SK-N-SH (cell line): ENCODE results near the gene SUPT3H. TPM values are rescaled to one million over a fixed set of nuclear protein-coding genes. Genes with fewer than 3 reads are reported as not detected.

Experiments
- CTCF ChIA-PET: fragments of 300-600, 350-600 bp; formaldehyde crosslinking; extraction: SDS; loops from one replicate; lab custom pipeline; 2021; lab: Yijun Ruan, JAX
- POLR2A ChIA-PET: fragments of 350-600 bp; sonication (Branson Sonifier 250); formaldehyde crosslinking; extraction: SDS; loops from one replicate; lab custom pipeline; 2020; ENCODE audit warnings: antibody characterized with exemption, inconsistent platforms; lab: Yijun Ruan, JAX
- DNase-seq: peaks from one replicate; pipeline ENCODE4 v3.0.0; 2012
- H2AFZ ChIP-seq: fragments of 200-600 bp; sonication (generic); 2 replicates; pipeline ENCODE4 v1.8.1; 2016; ENCODE audit warnings: antibody characterized with exemption, mild to moderate bottlenecking, low read depth
- H3F3A ChIP-seq: fragments of 200-600 bp; sonication (generic); replicated peaks from 2 replicates; pipeline ENCODE3; 2016; ENCODE audit warnings: antibody characterized with exemption, mild to moderate bottlenecking; ENCODE audit not compliant: insufficient read depth
- H3K27ac ChIP-seq, 2 experiments: fragments of 200-500 bp in 1 of 2; fragments of 200-600 bp in 1 of 2; sonication (Bioruptor generic) in 1 of 2; sonication (generic), shearing (Covaris generic) in 1 of 2; 2 replicates each; pipeline versions ENCODE4 v1.5.1 to v1.6.1; 2014 to 2016; ENCODE audit warnings: low read depth in 2 of 2, inconsistent platforms in 1 of 2, low read length in 1 of 2, mild to moderate bottlenecking in 1 of 2, mixed read lengths in 1 of 2
- H3K27me3 ChIP-seq: fragments of 200-600 bp; sonication (generic), shearing (Covaris generic); 2 replicates; pipeline ENCODE4 v1.6.1; 2016; ENCODE audit warnings: mixed run types; ENCODE audit not compliant: insufficient read depth
- H3K36me3 ChIP-seq, 2 experiments: fragments of 200-500 bp in 1 of 2; fragments of 200-600 bp in 1 of 2; sonication (Bioruptor generic) in 1 of 2; sonication (generic) in 1 of 2; replicated peaks in 1 of 2; 2 replicates each; pipeline versions ENCODE3 to v1.5.1; 2014 to 2016; ENCODE audit warnings: low read length in 1 of 2, mild to moderate bottlenecking in 1 of 2; ENCODE audit not compliant: insufficient read depth in 2 of 2, control insufficient read depth in 1 of 2
- H3K4me1 ChIP-seq, 2 experiments: fragments of 200-500 bp in 1 of 2; fragments of 200-600 bp in 1 of 2; sonication (Bioruptor generic) in 1 of 2; sonication (generic), shearing (Covaris generic) in 1 of 2; 2 replicates each; pipeline versions ENCODE4 v1.5.1 to v1.6.1; 2014 to 2016; ENCODE audit warnings: low read depth in 1 of 2, low read length in 1 of 2, mixed run types in 1 of 2; ENCODE audit not compliant: insufficient read depth in 2 of 2, control insufficient read depth in 1 of 2
- H3K4me2 ChIP-seq: fragments of 200-600 bp; sonication (generic), shearing (Covaris generic); 2 replicates; pipeline ENCODE4 v1.6.1; 2017; ENCODE audit warnings: mixed run types
- H3K4me3 ChIP-seq, 2 experiments: fragments of 200-500 bp in 1 of 2; fragments of 200-600 bp in 1 of 2; sonication (Bioruptor generic) in 1 of 2; sonication (generic), shearing (Covaris generic) in 1 of 2; 2 replicates each; pipeline versions ENCODE4 v1.5.1 to v1.8.1; 2014 to 2016; ENCODE audit warnings: low read depth in 2 of 2, inconsistent platforms in 1 of 2, low read length in 1 of 2, mild to moderate bottlenecking in 1 of 2, mixed read lengths in 1 of 2, moderate library complexity in 1 of 2
- H3K79me2 ChIP-seq: fragments of 200-600 bp; sonication (generic); 2 replicates; pipeline ENCODE4 v1.8.1; 2017; ENCODE audit warnings: mild to moderate bottlenecking; ENCODE audit not compliant: insufficient read depth
- H3K9ac ChIP-seq: fragments of 200-600 bp; sonication (generic); 2 replicates; pipeline ENCODE4 v1.6.1; 2017; ENCODE audit warnings: mixed run types
- H3K9me2 ChIP-seq: fragments of 200-600 bp; sonication (generic); 2 replicates; pipeline ENCODE4 v1.6.1; 2017; ENCODE audit warnings: mixed run types
- H3K9me3 ChIP-seq: fragments of 200-600 bp; sonication (generic); 2 replicates; pipeline ENCODE4 v1.6.1; 2017; ENCODE audit warnings: mixed run types, mild to moderate bottlenecking, moderate library complexity
- H4K20me1 ChIP-seq: fragments of 200-600 bp; sonication (generic); 2 replicates; pipeline ENCODE4 v1.6.1; 2017; ENCODE audit warnings: mild to moderate bottlenecking, mixed run types; ENCODE audit not compliant: insufficient read depth
- CHD2 ChIP-seq: fragments of 150-350 bp; IDR thresholded peaks from 2 replicates; pipeline ENCODE4 v1.6.1; 2018; ENCODE audit warnings: low read length; ENCODE audit not compliant: partially characterized antibody
- EZH2phosphoT487 ChIP-seq: fragments of 200-600 bp; sonication (generic); IDR thresholded peaks from 2 replicates; pipeline ENCODE4 v1.6.1; 2017; ENCODE audit warnings: low read depth, mixed run types, mild to moderate bottlenecking, antibody characterized with exemption, moderate library complexity, borderline replicate concordance
- GABPA ChIP-seq: IDR thresholded peaks from 2 replicates; pipeline ENCODE4 v1.4.0; 2012; ENCODE audit warnings: low read depth, mild to moderate bottlenecking
- GATA2 ChIP-seq: sonication (generic); formaldehyde crosslinking; IDR thresholded peaks from 2 replicates; pipeline ENCODE4 v1.5.0; 2020; ENCODE audit warnings: mild to moderate bottlenecking, missing genetic modification reagents
- JUND ChIP-seq: IDR thresholded peaks from 2 replicates; pipeline ENCODE4 v1.4.0; 2012
- MEF2A ChIP-seq: IDR thresholded peaks from 2 replicates; pipeline ENCODE4 v1.4.0; 2012; ENCODE audit warnings: low read depth, borderline replicate concordance
- MXI1 ChIP-seq: IDR thresholded peaks from 2 replicates; pipeline ENCODE4 v1.6.1; 2012; ENCODE audit warnings: mild to moderate bottlenecking, low read depth, low read length, improper control_type of control experiment
- NFIC ChIP-seq: IDR thresholded peaks from 2 replicates; pipeline ENCODE4 v1.4.0; 2012; ENCODE audit warnings: borderline replicate concordance
- NRF1 ChIP-seq: IDR thresholded peaks from 2 replicates; pipeline ENCODE4 v1.6.1; 2012; ENCODE audit warnings: low read depth, mild to moderate bottlenecking, low read length
- PBX3 ChIP-seq: IDR thresholded peaks from 2 replicates; pipeline ENCODE4; 2012
- POLR2AphosphoS5 ChIP-seq: IDR thresholded peaks from 2 replicates; pipeline ENCODE4 v1.6.1; 2012; ENCODE audit warnings: low read depth, low read length
- RAD21 ChIP-seq: IDR thresholded peaks from 2 replicates; pipeline ENCODE4 v1.6.1; 2012; ENCODE audit warnings: mild to moderate bottlenecking, low read length
- RFX5 ChIP-seq: IDR thresholded peaks from 2 replicates; pipeline ENCODE4 v1.6.1; 2012; ENCODE audit warnings: mild to moderate bottlenecking, improper control_type of control experiment, low read length
- SIN3A ChIP-seq: IDR thresholded peaks from 2 replicates; pipeline ENCODE4 v1.6.1; 2012; ENCODE audit warnings: low read depth, mild to moderate bottlenecking, low read length, moderate library complexity, borderline replicate concordance
- TEAD4 ChIP-seq: IDR thresholded peaks from 2 replicates; pipeline ENCODE4 v1.4.0; 2012; ENCODE audit warnings: mild to moderate bottlenecking, borderline replicate concordance; ENCODE audit not compliant: insufficient read depth
- USF1 ChIP-seq: IDR thresholded peaks from 2 replicates; pipeline ENCODE4 v1.4.0; 2012; ENCODE audit warnings: low read depth, borderline replicate concordance
- WGBS: methylation state at CpG from one replicate; pipeline ENCODE4 v1.1.6; 2017; ENCODE audit warnings: low lambda C conversion rate; 5-methylcytosine and 5-hydroxymethylcytosine counted together
- polyA plus RNA-seq, 3 experiments: library from polyadenylated mRNA; depleted of rRNA; stranded (reverse); fragments of >200 nt; gene quantifications; 2 replicates each; pipeline ENCODE4 v1.2.3, GENCODE V29; 2012
- TF ChIP-seq, protein P1 (sequence below): IDR thresholded peaks from 2 replicates; pipeline ENCODE4 v1.6.1; 2012; ENCODE audit warnings: mild to moderate bottlenecking, low read depth, low read length, moderate library complexity
- TF ChIP-seq, protein P2 (sequence below): IDR thresholded peaks from 2 replicates; pipeline ENCODE4 v1.4.0; 2012; ENCODE audit warnings: low read depth
- TF ChIP-seq, protein P3 (sequence below): fragments of 200-600 bp; sonication (generic); IDR thresholded peaks from 2 replicates; pipeline ENCODE4 v1.6.1; 2017; ENCODE audit warnings: antibody characterized with exemption, mild to moderate bottlenecking, moderate library complexity
- TF ChIP-seq, protein P4 (sequence below): fragments of 150-350 bp; IDR thresholded peaks from 2 replicates; pipeline ENCODE4 v1.6.1; 2016; ENCODE audit warnings: mild to moderate bottlenecking, low read depth, low read length

Gene SUPT3H
- polyA plus RNA-seq, 1 of the 3 experiments (the other 2 are of a cell fraction): 10.9 TPM

- 86% methylated on average over 5 of the region's 5 CpGs for WGBS
- Histone ChIP-seq H3K4me2 (no peak overlapping the region), H3K4me3 (no peak overlapping the region), H3K27ac (no peak overlapping the region), H3K9me3 (no peaks in the 10 kb centered on the region), H3K79me2 (no peaks in the 10 kb centered on the region), H3K9ac (no peak overlapping the region), H4K20me1 (no peaks in the 10 kb centered on the region), H3F3A (peaks cover 8% of the 10 kb centered on the region), H3K4me1 (peaks cover 0 to 15% of the 10 kb centered on the region in 2 experiments; a peak in 2 of 4 replicates), H3K36me3 (no peaks in the 10 kb centered on the region), H3K9me2 (no peaks in the 10 kb centered on the region), H2AFZ (no peak overlapping the region), H3K27me3 (no peaks in the 10 kb centered on the region)
- POLR2A ChIA-PET: no interaction called here
- no peak for DNase-seq
- CTCF ChIA-PET: no interaction called here
- no peak for TF ChIP-seq USF1
- TF ChIP-seq, protein P1, sequence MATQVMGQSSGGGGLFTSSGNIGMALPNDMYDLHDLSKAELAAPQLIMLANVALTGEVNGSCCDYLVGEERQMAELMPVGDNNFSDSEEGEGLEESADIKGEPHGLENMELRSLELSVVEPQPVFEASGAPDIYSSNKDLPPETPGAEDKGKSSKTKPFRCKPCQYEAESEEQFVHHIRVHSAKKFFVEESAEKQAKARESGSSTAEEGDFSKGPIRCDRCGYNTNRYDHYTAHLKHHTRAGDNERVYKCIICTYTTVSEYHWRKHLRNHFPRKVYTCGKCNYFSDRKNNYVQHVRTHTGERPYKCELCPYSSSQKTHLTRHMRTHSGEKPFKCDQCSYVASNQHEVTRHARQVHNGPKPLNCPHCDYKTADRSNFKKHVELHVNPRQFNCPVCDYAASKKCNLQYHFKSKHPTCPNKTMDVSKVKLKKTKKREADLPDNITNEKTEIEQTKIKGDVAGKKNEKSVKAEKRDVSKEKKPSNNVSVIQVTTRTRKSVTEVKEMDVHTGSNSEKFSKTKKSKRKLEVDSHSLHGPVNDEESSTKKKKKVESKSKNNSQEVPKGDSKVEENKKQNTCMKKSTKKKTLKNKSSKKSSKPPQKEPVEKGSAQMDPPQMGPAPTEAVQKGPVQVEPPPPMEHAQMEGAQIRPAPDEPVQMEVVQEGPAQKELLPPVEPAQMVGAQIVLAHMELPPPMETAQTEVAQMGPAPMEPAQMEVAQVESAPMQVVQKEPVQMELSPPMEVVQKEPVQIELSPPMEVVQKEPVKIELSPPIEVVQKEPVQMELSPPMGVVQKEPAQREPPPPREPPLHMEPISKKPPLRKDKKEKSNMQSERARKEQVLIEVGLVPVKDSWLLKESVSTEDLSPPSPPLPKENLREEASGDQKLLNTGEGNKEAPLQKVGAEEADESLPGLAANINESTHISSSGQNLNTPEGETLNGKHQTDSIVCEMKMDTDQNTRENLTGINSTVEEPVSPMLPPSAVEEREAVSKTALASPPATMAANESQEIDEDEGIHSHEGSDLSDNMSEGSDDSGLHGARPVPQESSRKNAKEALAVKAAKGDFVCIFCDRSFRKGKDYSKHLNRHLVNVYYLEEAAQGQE: no peak
- no peak for TF ChIP-seq GATA2
- no peak for TF ChIP-seq SIN3A
- TF ChIP-seq, protein P2, sequence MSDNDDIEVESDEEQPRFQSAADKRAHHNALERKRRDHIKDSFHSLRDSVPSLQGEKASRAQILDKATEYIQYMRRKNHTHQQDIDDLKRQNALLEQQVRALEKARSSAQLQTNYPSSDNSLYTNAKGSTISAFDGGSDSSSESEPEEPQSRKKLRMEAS: no peak
- no peak for TF ChIP-seq RAD21
- no peak for TF ChIP-seq CHD2
- no peak for TF ChIP-seq NFIC
- TF ChIP-seq MXI1: no peak
- TF ChIP-seq, protein P3, sequence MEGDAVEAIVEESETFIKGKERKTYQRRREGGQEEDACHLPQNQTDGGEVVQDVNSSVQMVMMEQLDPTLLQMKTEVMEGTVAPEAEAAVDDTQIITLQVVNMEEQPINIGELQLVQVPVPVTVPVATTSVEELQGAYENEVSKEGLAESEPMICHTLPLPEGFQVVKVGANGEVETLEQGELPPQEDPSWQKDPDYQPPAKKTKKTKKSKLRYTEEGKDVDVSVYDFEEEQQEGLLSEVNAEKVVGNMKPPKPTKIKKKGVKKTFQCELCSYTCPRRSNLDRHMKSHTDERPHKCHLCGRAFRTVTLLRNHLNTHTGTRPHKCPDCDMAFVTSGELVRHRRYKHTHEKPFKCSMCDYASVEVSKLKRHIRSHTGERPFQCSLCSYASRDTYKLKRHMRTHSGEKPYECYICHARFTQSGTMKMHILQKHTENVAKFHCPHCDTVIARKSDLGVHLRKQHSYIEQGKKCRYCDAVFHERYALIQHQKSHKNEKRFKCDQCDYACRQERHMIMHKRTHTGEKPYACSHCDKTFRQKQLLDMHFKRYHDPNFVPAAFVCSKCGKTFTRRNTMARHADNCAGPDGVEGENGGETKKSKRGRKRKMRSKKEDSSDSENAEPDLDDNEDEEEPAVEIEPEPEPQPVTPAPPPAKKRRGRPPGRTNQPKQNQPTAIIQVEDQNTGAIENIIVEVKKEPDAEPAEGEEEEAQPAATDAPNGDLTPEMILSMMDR: no peak
- no peak for TF ChIP-seq POLR2AphosphoS5
- TF ChIP-seq GABPA: no peak
- no peak for TF ChIP-seq TEAD4
- no peak for TF ChIP-seq PBX3
- TF ChIP-seq RFX5: no peak
- TF ChIP-seq, protein P4, sequence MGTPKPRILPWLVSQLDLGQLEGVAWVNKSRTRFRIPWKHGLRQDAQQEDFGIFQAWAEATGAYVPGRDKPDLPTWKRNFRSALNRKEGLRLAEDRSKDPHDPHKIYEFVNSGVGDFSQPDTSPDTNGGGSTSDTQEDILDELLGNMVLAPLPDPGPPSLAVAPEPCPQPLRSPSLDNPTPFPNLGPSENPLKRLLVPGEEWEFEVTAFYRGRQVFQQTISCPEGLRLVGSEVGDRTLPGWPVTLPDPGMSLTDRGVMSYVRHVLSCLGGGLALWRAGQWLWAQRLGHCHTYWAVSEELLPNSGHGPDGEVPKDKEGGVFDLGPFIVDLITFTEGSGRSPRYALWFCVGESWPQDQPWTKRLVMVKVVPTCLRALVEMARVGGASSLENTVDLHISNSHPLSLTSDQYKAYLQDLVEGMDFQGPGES: no peak
- TF ChIP-seq NRF1: no peak
- no peak for TF ChIP-seq MEF2A
- no peak for TF ChIP-seq EZH2phosphoT487
- TF ChIP-seq JUND: no peak
Measured at GRCh38 chr6:45326698-45327417, 50.9 kb downstream of the SUPT3H start.
